NCI-H446 treated with DMSO at 0.1 percent for 48 hours (cell line): ENCODE measurements around the gene R3HDM1.
"Not testable (repeated sequence)": the region's sequence is repeated elsewhere in the genome, so short reads cannot be mapped to it uniquely, and the experiment has no call there.

Experiments used
- DNase-seq: peaks from one replicate; lab custom pipeline; 2025; lab: John Stamatoyannopoulos, UW

Gene R3HDM1

DNA sequence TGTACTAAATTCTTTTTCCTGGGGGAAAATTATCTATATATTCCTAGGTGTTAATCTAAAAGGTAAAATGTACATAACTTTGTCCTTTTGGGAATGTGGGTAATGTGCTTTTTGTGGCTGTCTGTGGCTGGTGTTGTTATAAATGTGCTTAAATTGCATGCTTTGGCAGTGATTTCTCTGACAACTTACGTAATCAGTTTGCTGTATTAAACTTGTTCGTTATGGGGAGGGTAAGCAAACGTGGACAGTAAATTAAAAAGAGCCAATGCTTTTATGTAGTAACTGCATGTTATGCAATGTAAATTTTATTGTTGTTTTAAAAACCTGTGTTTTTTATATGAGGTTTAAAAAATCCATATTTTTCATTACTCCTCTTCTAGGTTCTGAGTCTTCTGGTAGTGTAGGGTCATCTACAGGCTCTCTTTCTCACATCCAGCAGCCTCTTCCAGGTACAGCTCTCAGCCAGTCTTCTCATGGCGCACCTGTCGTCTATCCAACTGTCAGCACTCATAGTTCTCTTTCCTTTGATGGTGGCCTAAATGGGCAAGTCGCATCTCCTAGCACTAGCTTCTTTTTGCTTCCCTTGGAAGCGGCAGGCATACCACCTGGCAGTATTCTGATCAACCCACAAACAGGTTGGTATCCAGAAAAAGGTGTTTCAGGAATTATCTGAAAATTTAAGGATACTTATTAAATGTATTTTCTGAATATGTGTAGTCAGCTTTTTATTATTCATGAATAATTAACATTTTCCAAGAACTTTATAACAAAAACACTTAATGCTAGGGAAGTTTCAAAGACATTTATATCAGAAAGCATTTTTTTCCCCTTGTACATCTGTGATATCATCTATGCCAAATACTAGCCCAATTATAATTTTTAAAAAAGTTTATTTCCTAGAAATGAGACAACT is 110.1 kb downstream of the R3HDM1 start:
- DNase-seq, result no peak

DNA sequence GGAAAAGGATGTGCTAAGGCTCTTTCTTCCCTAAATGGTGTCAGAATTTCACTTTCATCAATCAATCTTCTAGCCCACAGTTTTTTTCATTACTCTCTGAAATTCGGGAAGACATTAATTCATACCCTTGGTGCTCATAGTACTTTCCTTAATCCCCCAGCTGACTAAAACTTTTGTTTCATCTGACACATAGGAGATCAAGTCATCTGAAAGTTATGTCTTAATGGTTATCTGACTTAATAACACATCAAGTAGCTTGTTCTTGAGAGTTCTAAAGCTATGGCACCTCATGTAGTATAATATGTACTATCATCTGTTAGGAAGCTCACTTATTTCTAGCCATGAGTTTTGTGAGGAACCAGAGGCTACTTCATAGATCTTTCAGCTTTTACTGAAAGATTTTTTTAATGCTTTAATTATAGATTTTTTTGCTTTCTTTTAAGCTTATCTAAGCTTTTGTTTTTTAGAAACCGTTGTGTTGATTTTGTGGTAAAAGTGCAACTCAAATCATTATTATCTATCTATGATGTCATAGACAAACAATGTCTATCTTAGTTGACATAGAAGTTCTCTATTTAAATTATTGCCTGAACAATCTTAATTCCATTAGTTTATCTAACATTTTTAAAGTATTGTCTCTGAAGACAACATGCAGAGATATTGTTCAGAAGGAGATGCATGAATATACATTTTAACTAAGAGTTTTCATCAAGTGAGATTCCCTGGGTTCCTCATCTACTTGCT is 116.7 kb downstream of the R3HDM1 start:
- no peak for DNase-seq

DNA sequence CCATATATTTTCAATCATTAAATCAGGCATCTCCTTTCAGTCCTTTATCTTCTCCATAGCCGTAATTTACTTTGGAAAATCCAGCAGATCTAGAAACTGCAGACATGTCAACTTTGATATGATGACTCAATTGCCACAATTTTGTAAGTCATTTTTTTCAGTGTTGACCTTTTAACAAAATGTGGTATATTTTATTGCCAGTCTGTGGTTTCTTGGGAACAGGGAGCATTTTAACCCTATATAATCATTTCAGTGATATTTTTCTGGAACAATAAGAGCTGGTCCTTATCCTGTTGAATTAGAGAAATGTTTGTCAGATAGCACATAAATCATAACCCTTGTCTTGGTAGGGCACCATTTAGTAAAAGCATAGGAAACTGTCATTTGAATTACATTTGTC is 119.4 kb downstream of the R3HDM1 start:
- DNase-seq, result no peak

DNA sequence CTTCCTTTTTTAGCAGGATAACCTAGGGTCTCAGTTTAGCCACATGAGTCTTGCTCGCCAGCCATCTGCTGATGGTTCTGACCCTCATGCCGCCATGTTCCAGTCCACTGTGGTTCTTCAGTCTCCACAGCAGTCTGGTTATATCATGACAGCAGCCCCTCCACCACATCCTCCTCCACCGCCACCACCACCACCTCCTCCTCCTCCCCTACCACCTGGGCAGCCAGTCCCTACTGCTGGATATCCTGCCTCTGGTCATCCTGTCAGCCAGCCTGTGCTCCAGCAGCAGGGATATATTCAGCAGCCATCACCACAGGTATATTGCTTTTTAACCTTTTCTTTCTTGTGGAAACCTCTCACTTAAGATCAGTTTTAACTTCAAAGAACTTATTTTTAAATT is 120.4 kb downstream of the R3HDM1 start:
- no peak for DNase-seq

DNA sequence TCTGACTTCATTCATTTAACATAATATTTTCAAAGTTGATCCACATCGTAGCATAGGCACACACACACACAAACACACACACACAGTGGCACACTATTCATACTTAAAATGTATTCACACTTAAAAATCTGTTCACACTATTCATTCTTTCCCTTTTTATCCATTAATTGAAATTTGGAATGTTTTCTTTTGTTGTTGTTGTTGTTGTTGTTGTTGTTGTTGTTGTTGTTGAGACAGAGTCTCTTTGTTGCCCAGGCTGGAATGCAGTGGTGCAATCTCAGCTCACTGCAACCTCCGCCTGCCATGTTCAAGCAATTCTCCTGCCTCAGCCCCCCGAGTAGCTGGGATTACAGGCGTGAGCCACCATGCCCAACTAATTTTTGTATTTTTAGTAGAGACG is 123.0 kb downstream of the R3HDM1 start:
- not testable (repeated sequence) for DNase-seq

DNA sequence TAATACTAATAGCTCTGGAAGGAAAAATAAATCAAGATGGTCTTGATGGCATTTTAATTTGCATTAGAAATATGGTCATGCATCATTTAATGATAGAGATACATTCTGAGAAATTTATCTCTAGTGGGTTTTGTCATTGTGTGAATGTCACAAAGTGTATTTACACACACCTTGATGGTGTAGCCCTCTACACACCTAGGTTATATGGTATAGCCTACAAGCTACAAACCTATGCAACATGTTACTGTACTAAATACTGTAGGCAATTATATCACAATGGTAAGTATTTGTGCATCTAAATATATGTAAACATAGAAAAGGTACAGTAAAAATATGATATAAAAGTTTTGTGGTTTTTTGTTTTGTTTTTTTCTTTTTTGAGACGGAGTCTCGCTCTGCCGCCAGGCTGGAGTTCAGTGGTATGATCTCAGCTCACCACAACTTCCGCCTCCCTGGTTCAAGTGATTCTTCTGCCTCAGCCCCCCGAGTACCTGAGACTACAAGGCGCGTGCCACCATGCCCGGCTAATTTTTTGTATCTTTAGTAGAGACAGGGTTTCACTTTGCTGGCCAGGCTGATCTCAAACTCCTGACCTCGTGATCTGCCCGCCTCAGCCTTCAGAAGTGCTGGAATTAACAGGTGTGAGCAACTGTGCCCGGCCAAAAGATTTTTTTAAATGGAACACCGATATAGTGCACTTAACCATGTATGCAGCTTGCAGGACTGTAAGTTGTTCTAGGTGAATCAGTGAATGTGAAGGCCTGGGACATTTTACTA is 126.7 kb downstream of the R3HDM1 start:
- DNase-seq, result no peak

DNA sequence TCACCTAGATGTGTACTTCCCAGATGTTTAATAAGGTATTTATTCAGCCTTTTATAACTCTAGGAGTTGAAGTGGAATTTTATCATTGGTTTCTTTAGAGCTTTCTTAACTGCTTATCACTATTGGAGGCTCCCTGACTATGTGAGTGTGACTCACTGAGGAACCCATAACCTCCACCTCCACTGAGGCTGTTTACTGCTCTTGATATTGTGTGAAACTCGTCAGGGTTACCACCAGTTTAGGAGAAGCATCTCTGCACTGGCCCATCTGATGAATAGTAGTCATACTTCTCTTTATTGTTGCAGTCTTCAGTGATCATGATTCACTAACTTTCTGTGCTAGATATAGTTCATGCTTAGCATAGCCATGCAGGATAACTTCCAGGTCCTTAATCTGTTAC is 130.8 kb downstream of the R3HDM1 start:
- no peak for DNase-seq

DNA sequence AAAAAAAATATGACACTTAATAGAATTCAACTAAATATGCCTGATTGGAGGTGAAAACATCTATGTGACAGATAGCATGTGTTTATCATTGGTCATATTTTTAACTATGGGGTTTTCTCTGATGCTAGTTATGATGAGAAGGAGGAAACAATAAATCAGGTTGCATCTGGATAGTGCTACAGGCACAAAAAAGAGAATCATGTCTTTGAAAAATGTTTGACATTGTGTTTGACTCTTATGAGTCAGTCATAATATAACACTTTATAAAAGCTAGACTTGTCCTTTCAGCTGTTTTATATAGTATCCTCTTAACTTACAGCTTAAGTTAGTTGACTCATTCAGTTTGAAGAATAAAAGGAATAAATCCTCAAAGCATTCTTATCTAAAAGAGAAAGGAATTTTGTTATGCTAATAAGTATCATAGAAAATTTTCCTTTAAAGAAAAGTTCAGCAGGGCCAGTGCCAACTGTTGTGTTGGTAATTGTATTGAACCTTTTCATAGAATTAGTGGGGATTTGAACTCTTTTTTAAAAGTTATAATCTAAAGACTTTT is 131.9 kb downstream of the R3HDM1 start:
- DNase-seq, result no peak

DNA sequence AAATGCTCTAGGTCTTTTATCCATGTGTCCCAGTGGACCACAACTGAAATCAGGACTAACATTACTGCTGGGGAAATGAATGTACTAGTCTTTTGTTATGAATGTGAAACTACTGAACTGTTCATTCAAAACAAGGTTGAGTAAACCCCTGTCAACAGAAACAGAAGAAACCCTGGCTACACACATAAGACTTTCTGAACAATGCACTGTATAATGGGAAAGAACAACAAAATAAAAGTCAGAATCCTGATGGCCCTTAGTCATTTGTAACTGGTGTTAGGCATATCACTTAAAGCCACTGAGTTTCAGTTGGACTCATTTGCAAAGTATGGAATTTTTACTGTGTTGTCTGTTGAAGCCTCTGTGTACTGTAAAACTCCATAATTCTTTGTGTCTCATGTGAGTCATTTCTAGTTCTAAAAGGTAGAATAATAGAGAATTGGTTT is 133.4 kb downstream of the R3HDM1 start:
- no peak for DNase-seq

DNA sequence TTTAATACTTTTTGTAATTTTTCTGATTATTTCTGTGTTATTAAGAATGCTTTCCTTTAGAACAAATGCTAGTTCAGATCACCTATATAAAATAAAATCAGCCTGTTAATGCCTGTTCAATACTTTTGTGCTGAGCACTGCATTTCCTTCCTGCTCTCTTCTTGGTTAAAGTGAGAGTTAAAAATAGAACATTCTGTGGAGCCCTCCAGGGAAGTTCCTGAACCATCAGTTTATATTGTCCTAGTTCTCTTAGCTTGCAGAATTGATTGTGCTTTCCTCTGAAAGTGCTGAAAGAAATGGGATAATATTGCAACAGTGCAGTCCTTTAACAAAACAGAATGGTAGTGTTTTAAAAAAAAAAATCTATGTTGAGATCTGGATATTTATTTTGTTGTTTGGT is 135.8 kb downstream of the R3HDM1 start:
- no peak for DNase-seq

DNA sequence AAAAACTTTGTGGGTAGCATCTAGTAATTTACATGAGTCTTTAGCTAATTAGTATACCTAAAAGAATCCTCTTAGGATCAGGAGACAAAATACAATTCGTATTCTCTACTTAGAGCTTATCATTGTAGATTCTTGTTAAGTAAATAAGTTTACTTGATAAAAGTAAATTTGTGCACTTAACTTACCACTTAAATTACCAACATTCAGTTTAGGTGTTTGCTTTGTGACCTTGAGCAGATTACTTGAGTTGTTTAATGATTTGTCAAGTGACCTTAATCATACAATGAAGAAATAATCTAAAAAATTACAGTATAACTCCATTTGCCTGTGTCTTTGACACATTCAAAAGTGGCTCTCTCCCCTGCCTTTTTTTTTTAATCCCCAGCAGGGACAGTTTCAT is 143.2 kb downstream of the R3HDM1 start:
- no peak for DNase-seq

DNA sequence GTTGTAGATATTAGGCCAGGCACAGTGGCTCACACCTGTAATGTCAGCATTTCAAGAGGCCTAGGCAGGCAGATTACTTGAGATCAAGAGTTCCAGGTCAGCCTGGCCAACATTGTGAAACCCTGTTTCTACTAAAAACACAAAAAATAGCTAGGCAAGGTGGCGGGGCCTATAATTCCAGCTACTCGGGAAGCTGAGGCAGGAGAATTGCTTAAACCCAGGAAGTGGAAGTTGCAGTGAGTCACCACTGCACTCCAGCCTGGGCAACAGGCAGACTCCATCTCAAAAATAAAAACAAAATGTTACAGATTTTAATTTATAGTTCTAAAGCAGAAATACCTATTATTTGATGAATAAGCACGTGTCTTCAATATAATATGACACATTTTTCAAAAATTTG is 144.7 kb downstream of the R3HDM1 start:
- DNase-seq, result no peak

DNA sequence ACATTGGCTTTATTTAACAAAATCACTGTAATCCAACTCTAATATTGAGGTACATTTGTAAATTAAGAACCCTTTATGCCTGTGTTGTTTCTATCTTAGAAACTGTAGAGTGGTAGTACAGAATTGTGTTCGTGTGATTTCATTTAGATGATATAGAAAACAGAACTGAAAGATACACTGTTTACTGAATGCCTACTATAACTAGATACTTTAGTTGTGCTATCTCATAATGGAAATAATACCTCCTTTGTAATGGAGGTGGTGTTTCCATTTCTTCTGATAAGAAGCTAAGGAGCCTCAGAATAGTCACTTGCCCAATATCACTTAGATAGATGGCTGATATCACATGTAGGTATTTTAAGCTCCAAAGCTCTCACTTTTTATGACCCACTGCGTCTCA is 147.8 kb downstream of the R3HDM1 start:
- DNase-seq, result no peak

DNA sequence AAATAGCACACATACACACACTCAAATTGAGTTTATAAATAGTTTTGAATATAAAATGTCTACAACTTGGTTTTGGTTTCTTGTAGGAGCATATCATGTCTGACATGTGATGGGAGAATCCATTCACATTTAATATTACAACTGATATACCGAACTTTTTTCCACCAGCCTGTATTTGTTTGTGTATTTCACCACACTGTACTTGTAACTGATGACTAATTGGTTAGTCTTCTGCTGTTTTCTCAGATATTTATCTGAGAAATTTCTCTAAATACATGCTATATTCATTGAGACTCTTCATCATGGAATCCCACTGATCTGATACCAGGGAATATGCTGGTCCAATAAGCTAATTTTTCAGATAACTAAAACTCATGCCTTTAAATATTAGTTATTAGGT is 154.1 kb downstream of the R3HDM1 start:
- DNase-seq, result no peak

DNA sequence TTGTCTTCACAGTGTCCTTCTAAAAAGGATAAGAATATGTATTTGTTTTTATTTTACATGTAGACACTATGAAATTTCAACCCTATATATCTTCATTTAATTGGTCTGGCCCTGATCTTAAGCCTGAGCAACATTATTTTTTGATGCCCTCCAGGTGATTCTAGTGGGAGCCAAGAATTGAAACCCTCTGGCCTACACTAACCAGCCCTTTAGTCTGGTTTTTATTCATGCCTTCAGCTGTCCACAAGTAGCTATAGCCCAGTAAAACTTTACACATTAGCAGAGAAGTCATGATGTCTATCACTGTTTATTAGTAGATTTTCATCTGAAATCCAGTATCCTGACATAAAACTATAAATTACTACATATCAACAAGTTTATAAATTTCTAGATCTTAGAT is 157.7 kb downstream of the R3HDM1 start:
- no peak for DNase-seq

DNA sequence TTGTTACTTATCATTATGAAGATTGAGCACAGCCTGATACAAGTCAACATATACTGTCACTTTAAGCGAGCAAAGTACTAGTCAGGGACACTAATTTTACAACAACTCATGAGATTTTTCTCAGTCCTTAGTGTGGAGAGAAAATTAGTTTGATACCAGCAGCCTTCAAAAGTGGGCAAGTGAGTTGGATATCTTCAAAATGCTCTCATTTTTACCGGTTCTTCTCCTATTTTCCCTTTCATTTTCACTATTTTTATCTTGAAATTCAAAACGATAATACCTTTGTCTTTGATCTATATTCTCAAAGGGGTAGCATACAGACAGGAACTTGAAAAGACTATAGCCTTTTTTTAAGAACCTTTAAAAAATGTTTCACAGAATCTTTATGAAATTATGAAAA is 158.4 kb downstream of the R3HDM1 start:
- no peak for DNase-seq

DNA sequence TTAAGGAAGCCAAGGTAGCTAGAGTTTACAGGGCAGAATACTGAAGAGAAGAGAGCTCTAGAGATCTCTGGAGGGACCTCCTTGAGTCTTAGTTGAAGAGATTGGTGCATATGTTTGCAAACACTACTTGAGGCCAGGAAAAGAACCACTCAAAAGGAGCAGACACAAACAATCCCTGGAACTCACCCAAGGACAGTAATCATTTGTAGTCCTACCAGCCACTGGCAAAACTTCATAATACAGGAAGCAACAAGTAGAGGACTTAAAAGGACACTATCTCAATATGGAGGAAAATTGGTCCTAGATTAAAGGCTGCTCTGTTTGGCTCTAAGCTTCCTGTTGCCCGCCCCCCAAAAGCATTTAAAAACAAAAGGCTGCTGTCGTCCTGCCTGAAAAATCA is 163.4 kb downstream of the R3HDM1 start:
- no peak for DNase-seq

DNA sequence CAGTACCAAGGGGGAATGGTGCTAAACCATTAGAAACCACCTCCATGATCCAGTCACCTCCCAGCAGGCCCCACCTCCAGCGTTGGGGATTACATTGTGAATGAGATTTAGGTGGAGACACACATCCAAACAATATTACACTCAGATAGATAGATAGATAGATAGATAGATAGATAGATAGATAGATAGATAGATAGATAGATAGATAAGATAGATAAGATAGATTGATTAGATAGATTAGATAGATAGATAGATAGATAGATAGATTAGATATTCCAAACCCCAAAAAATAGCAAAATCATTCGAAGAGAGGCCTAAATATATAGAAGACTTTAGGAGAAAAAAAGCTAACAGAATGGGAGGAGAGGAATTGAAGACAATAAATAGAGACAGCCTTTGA is 167.6 kb downstream of the R3HDM1 start:
- no peak for DNase-seq

DNA sequence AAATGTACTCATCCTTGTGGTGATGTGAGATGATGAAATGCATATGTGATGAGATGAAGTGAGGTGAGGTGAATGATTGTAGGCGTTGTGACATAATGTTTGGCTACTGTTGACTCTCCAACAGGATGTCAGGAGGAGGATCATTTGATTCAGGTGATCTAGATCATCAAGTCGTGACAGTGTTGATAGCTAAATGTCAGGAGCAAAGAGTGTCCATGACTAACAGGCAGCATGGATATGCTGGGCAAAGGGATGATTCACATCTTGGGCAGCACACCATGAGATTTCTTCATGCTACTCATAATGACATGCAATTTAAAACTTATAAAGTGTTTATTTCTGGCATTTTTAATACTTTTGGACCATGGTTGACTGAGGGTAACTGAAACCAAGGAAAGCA is 170.2 kb downstream of the R3HDM1 start:
- no peak for DNase-seq

DNA sequence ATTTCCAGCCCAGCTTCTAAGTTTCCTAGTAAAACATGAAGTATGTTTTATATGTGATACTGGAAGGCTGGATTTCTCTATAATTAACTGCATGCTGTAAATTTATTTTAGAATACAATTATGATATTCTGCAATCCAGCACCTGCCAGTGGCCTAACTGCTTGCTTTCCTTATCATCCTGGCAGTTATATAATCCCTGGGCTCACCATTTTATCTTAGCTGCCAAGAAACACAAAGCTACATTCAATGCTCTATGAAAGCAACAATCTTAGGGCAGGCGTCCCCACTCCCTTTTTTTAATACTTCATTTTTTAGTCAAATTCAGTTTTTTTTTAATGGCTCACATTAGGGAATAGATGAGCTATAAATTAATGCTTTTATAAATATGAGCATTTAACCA is 172.0 kb downstream of the R3HDM1 start:
- no peak for DNase-seq

DNA sequence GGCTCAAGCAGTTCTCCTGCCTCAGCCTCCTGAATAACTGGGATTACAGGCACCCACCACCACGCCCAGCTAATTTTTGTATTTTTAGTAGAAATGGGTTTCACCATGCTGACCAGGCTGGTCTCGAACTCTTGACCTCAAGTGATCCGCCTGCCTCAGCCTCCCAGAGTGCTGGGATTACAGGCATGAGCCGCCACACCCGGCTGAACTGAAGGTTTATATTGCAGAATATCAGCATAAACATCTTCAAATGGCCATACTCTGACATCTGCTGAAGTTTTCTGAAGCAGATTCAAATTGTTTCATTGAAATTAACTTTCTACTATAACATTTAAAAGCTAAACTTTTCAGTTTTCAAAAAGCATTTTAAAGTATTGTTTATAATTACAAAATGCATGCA is 172.8 kb downstream of the R3HDM1 start:
- not testable (repeated sequence) for DNase-seq

DNA sequence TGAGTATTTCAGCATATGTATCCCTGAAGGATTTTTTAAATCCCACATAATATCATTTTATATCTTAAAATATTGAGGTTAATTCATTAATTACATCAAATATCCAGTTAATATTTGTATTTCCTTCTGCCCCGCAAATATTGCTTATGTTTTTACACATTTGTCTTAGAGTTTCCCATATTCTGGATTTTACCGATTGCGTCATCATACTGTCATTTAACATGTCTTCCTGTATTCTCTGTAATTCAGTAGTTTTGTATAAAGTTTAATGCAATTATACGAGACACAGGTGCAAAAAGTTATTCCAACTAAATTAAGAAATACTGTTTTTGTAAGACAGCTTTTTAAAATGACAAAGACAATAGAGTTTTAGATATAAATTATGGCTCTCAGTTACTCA is 176.9 kb downstream of the R3HDM1 start:
- no peak for DNase-seq
